ENCODE data around the gene INPP5D. TPM values are rescaled to one million over a fixed set of nuclear protein-coding genes. Genes with fewer than 3 reads are reported as not detected.

Gene INPP5D
- total RNA-seq, 1 donor from 2014 or later, result 18.3 TPM

- TF ChIP-seq CTCF (conservative IDR thresholded peaks at IDR 0.05), result no peak
- Mint-ChIP-seq H3K27ac (no peak overlapping the region), H3K4me3 (no peak overlapping the region)
These were observed 163.1 kb downstream of the INPP5D start for GRCh38 chr2:233223059-233223894.

GRCh38 chr2:233225230-233226068, 165.3 kb downstream of the INPP5D start:
- Mint-ChIP-seq H3K9me3 (peaks cover 4% of the 10 kb centered on the region), H3K27me3 (peaks cover 16% of the 10 kb centered on the region), H3K4me1 (ENCODE audit: unreplicated experiment) (no peaks in the 10 kb centered on the region), H3K27ac (no peak overlapping the region), H3K36me3 (no peaks in the 10 kb centered on the region), H3K4me3 (no peak overlapping the region)
- no peak for TF ChIP-seq CTCF (conservative IDR thresholded peaks at IDR 0.05)
- DNase-seq (ENCODE audit: extremely low spot score, unreplicated experiment), result no peak

More at GRCh38 chr2:233223059-233223894, 163.1 kb downstream of the INPP5D start:
- no peaks in the 10 kb centered on the region for H3K36me3 Mint-ChIP-seq
- H3K4me1 Mint-ChIP-seq (ENCODE audit: unreplicated experiment), result no peaks in the 10 kb centered on the region
- H3K27me3 Mint-ChIP-seq, result peaks cover 16% of the 10 kb centered on the region
- peaks cover 4% of the 10 kb centered on the region for H3K9me3 Mint-ChIP-seq
- DNase-seq (ENCODE audit: extremely low spot score, unreplicated experiment), result no peak

- no peak for DNase-seq (ENCODE audit: extremely low spot score, unreplicated experiment)
- peaks cover 4% of the 10 kb centered on the region for H3K9me3 Mint-ChIP-seq
- no peaks in the 10 kb centered on the region for H3K36me3 Mint-ChIP-seq
- no peak overlapping the region for H3K4me3 Mint-ChIP-seq
- no peak overlapping the region for H3K27ac Mint-ChIP-seq
- no peak for TF ChIP-seq CTCF (conservative IDR thresholded peaks at IDR 0.05)
- peaks cover 16% of the 10 kb centered on the region for H3K27me3 Mint-ChIP-seq
- H3K4me1 Mint-ChIP-seq (ENCODE audit: unreplicated experiment), result no peaks in the 10 kb centered on the region
These were observed 166.4 kb downstream of the INPP5D start for GRCh38 chr2:233226511-233227031.

GRCh38 chr2:233227346-233227978, 167.3 kb downstream of the INPP5D start:
- H3K4me1 Mint-ChIP-seq (ENCODE audit: unreplicated experiment), result no peaks in the 10 kb centered on the region

More at GRCh38 chr2:233227346-233227978, 167.3 kb downstream of the INPP5D start:
- Mint-ChIP-seq H3K27ac (no peak overlapping the region), H3K27me3 (peaks cover 10% of the 10 kb centered on the region), H3K9me3 (no peaks in the 10 kb centered on the region), H3K36me3 (no peaks in the 10 kb centered on the region), H3K4me3 (no peak overlapping the region)
- no peak for TF ChIP-seq CTCF (conservative IDR thresholded peaks at IDR 0.05)
- no peak for DNase-seq (ENCODE audit: extremely low spot score, unreplicated experiment)
